ENCODE data around the gene IP6K3. TPM values are rescaled to one million over a fixed set of nuclear protein-coding genes. Genes with fewer than 3 reads are reported as not detected.

IP6K3 gene
- total and polyA plus RNA-seq, 2 experiments from 2014 or later: 0.14 to 0.16 TPM

DNA sequence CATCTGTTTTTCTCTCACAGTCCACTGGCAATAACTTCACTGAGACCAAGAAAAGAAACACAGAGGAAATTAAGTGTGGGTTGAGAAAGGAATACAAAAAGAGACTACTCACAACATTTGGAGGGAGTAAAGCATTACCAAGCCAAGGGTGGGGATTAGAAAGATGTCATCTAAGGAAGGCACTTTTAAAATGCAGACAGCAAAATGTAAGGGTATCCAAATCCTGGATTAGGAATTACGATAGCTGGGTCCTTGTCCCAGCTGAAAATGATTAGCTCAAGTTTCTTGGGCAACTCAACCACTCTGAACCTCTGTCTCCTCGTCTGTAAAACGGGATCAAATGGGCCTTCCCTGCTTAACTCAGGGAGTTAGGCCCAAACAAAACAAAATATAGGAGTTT is 40.0 kb upstream of the IP6K3 start:
- no peak for ATAC-seq
- no peak for DNase-seq (ENCODE audit: low spot score)
- peak overlapping the region; percentile 86 for H3K4me3 ChIP-seq
- peaks cover 74% of the 10 kb centered on the region for H3K4me1 Mint-ChIP-seq
- peaks cover 4% of the 10 kb centered on the region; the same call in 1 of the 2 replicates for H3K9me2 ChIP-seq (ENCODE audit: insufficient read depth)
- H3F3A ChIP-seq (replicated peaks; ENCODE audit: low read depth): peaks cover 13% of the 10 kb centered on the region; the same call in 1 of the 2 replicates
- peaks cover 62% of the 10 kb centered on the region for H3K4me1 ChIP-seq (ENCODE audit: insufficient read depth)
- H4K20me1 ChIP-seq (replicated peaks; ENCODE audit: insufficient read depth): peaks cover 11% of the 10 kb centered on the region; the same call in 1 of the 2 replicates
- H3K36me3 ChIP-seq (ENCODE audit: insufficient read depth): peaks cover 12% of the 10 kb centered on the region; the same call in 1 of the 2 replicates
- peak overlapping the region; percentile 82 for H3K4me2 ChIP-seq
- peaks cover 37% of the 10 kb centered on the region for H3K79me2 ChIP-seq (replicated peaks; ENCODE audit: insufficient read depth)
- no peaks in the 10 kb centered on the region for H3K9me3 Mint-ChIP-seq
- TF ChIP-seq POLR2AphosphoS5 (IDR thresholded peaks at IDR 0.05; ENCODE audit: low read depth) (no peak), STAT1 (IDR thresholded peaks at IDR 0.05; ENCODE audit: unreplicated experiment) (no peak), CREB1 (CRISPR knock-in tag; IDR thresholded peaks at IDR 0.05; ENCODE audit: low read depth) (no peak), NANOG (IDR thresholded peaks at IDR 0.05; ENCODE audit: borderline replicate concordance) (no peak), JUNB (IDR thresholded peaks at IDR 0.05; ENCODE audit: unreplicated experiment) (no peak), ZNF114 (CRISPR knock-in tag; IDR thresholded peaks at IDR 0.05) (no peak), ZNF331 (CRISPR knock-in tag; IDR thresholded peaks at IDR 0.05; ENCODE audit: low read depth) (no peak), EZH2 (IDR thresholded peaks at IDR 0.05; ENCODE audit: low read depth, unreplicated experiment) (no peak), EZH2phosphoT487 (IDR thresholded peaks at IDR 0.05; ENCODE audit: unreplicated experiment) (no peak)
- TF ChIP-seq, protein P1, sequence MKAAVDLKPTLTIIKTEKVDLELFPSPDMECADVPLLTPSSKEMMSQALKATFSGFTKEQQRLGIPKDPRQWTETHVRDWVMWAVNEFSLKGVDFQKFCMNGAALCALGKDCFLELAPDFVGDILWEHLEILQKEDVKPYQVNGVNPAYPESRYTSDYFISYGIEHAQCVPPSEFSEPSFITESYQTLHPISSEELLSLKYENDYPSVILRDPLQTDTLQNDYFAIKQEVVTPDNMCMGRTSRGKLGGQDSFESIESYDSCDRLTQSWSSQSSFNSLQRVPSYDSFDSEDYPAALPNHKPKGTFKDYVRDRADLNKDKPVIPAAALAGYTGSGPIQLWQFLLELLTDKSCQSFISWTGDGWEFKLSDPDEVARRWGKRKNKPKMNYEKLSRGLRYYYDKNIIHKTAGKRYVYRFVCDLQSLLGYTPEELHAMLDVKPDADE (IDR thresholded peaks at IDR 0.05): no peak
- TF ChIP-seq, protein P2, sequence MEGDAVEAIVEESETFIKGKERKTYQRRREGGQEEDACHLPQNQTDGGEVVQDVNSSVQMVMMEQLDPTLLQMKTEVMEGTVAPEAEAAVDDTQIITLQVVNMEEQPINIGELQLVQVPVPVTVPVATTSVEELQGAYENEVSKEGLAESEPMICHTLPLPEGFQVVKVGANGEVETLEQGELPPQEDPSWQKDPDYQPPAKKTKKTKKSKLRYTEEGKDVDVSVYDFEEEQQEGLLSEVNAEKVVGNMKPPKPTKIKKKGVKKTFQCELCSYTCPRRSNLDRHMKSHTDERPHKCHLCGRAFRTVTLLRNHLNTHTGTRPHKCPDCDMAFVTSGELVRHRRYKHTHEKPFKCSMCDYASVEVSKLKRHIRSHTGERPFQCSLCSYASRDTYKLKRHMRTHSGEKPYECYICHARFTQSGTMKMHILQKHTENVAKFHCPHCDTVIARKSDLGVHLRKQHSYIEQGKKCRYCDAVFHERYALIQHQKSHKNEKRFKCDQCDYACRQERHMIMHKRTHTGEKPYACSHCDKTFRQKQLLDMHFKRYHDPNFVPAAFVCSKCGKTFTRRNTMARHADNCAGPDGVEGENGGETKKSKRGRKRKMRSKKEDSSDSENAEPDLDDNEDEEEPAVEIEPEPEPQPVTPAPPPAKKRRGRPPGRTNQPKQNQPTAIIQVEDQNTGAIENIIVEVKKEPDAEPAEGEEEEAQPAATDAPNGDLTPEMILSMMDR (conservative IDR thresholded peaks at IDR 0.05; ENCODE audit: low read depth in 2 of 2): no peak
- TF ChIP-seq, protein P3, sequence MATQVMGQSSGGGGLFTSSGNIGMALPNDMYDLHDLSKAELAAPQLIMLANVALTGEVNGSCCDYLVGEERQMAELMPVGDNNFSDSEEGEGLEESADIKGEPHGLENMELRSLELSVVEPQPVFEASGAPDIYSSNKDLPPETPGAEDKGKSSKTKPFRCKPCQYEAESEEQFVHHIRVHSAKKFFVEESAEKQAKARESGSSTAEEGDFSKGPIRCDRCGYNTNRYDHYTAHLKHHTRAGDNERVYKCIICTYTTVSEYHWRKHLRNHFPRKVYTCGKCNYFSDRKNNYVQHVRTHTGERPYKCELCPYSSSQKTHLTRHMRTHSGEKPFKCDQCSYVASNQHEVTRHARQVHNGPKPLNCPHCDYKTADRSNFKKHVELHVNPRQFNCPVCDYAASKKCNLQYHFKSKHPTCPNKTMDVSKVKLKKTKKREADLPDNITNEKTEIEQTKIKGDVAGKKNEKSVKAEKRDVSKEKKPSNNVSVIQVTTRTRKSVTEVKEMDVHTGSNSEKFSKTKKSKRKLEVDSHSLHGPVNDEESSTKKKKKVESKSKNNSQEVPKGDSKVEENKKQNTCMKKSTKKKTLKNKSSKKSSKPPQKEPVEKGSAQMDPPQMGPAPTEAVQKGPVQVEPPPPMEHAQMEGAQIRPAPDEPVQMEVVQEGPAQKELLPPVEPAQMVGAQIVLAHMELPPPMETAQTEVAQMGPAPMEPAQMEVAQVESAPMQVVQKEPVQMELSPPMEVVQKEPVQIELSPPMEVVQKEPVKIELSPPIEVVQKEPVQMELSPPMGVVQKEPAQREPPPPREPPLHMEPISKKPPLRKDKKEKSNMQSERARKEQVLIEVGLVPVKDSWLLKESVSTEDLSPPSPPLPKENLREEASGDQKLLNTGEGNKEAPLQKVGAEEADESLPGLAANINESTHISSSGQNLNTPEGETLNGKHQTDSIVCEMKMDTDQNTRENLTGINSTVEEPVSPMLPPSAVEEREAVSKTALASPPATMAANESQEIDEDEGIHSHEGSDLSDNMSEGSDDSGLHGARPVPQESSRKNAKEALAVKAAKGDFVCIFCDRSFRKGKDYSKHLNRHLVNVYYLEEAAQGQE (IDR thresholded peaks at IDR 0.05; ENCODE audit: unreplicated experiment): no peak
- TF ChIP-seq, protein P4, sequence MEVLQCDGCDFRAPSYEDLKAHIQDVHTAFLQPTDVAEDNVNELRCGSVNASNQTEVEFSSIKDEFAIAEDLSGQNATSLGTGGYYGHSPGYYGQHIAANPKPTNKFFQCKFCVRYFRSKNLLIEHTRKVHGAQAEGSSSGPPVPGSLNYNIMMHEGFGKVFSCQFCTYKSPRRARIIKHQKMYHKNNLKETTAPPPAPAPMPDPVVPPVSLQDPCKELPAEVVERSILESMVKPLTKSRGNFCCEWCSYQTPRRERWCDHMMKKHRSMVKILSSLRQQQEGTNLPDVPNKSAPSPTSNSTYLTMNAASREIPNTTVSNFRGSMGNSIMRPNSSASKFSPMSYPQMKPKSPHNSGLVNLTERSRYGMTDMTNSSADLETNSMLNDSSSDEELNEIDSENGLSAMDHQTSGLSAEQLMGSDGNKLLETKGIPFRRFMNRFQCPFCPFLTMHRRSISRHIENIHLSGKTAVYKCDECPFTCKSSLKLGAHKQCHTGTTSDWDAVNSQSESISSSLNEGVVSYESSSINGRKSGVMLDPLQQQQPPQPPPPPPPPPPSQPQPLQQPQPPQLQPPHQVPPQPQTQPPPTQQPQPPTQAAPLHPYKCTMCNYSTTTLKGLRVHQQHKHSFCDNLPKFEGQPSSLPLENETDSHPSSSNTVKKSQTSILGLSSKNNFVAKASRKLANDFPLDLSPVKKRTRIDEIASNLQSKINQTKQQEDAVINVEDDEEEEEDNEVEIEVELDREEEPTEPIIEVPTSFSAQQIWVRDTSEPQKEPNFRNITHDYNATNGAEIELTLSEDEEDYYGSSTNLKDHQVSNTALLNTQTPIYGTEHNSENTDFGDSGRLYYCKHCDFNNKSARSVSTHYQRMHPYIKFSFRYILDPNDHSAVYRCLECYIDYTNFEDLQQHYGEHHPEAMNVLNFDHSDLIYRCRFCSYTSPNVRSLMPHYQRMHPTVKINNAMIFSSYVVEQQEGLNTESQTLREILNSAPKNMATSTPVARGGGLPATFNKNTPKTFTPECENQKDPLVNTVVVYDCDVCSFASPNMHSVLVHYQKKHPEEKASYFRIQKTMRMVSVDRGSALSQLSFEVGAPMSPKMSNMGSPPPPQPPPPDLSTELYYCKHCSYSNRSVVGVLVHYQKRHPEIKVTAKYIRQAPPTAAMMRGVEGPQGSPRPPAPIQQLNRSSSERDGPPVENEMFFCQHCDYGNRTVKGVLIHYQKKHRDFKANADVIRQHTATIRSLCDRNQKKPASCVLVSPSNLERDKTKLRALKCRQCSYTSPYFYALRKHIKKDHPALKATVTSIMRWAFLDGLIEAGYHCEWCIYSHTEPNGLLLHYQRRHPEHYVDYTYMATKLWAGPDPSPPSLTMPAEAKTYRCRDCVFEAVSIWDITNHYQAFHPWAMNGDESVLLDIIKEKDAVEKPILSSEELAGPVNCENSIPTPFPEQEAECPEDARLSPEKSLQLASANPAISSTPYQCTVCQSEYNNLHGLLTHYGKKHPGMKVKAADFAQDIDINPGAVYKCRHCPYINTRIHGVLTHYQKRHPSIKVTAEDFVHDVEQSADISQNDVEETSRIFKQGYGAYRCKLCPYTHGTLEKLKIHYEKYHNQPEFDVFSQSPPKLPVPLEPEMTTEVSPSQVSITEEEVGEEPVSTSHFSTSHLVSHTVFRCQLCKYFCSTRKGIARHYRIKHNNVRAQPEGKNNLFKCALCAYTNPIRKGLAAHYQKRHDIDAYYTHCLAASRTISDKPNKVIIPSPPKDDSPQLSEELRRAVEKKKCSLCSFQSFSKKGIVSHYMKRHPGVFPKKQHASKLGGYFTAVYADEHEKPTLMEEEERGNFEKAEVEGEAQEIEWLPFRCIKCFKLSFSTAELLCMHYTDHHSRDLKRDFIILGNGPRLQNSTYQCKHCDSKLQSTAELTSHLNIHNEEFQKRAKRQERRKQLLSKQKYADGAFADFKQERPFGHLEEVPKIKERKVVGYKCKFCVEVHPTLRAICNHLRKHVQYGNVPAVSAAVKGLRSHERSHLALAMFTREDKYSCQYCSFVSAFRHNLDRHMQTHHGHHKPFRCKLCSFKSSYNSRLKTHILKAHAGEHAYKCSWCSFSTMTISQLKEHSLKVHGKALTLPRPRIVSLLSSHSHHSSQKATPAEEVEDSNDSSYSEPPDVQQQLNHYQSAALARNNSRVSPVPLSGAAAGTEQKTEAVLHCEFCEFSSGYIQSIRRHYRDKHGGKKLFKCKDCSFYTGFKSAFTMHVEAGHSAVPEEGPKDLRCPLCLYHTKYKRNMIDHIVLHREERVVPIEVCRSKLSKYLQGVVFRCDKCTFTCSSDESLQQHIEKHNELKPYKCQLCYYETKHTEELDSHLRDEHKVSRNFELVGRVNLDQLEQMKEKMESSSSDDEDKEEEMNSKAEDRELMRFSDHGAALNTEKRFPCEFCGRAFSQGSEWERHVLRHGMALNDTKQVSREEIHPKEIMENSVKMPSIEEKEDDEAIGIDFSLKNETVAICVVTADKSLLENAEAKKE (CRISPR knock-in tag; IDR thresholded peaks at IDR 0.05): no peak
- peak overlapping the region; percentile 91; the same call in 1 of the 3 replicates for H3K4me3 Mint-ChIP-seq
- H3K27me3 ChIP-seq (ENCODE audit: insufficient read depth): no peaks in the 10 kb centered on the region
- H3K27ac ChIP-seq (ENCODE audit: low read depth): no peak overlapping the region
- H3K36me3 Mint-ChIP-seq (ENCODE audit: low read depth): peaks cover 42% of the 10 kb centered on the region
- H2AFZ ChIP-seq: no peak overlapping the region
- peaks cover 17% of the 10 kb centered on the region for H3K27me3 Mint-ChIP-seq (ENCODE audit: insufficient read depth, low read depth, poor library complexity)
- 0 out of 2 replicates have a peak overlapping the region, but pooled peaks have one; percentile 33 for H3K27ac Mint-ChIP-seq

Data from GM23338 (cell line).